Measurements from ENCODE around the gene SHISA7. TPM values are rescaled to one million over a fixed set of nuclear protein-coding genes. Genes with fewer than 3 reads are reported as not detected.
A peak's percentile ranks its signal among the peaks of the same experiment; 100 is the strongest.
"Not testable (repeated sequence)": the region's sequence is repeated elsewhere in the genome, so short reads cannot be mapped to it uniquely, and the experiment has no call there.

SHISA7 gene
- total RNA-seq, 4 donors from 2014 or later = not detected

DNA sequence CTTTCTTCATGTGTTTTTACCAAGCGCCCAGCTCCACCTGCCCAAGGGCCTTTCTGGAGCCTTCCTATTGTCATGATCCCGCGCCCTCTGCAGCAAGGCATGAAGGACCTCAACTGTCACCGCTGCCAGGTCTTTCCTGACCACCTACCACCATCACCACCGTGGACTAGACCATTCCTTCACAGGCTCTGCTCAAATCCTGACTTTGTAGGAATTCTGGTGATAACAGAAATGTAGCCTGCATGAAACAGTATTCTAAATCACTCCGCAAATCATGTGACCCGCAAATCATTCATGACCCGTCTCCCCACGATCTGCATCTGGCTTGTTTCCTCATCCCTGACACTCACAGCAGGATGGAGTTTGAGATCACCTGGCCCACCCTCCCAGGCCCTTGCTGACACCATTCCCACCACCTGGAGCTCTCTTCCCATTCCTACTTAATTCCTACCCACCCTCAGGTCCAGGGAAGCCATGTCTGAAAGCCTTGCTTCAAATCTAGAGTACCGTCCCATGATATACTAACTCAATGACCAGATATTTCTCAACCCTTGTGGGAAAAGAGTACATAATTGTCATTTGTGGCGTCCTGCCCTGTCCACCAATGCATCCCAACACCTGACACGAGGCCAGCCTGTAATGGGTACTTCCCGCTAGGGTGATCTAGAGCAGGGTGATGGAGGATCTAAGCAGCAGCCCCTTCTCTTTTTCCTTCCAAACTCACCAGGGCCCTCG lies 36.8 kb downstream of the SHISA7 start:
- H3K9me3 ChIP-seq = no peaks in the 10 kb centered on the region
- no peak overlapping the region for H3K27ac ChIP-seq
- TF ChIP-seq, protein P1, sequence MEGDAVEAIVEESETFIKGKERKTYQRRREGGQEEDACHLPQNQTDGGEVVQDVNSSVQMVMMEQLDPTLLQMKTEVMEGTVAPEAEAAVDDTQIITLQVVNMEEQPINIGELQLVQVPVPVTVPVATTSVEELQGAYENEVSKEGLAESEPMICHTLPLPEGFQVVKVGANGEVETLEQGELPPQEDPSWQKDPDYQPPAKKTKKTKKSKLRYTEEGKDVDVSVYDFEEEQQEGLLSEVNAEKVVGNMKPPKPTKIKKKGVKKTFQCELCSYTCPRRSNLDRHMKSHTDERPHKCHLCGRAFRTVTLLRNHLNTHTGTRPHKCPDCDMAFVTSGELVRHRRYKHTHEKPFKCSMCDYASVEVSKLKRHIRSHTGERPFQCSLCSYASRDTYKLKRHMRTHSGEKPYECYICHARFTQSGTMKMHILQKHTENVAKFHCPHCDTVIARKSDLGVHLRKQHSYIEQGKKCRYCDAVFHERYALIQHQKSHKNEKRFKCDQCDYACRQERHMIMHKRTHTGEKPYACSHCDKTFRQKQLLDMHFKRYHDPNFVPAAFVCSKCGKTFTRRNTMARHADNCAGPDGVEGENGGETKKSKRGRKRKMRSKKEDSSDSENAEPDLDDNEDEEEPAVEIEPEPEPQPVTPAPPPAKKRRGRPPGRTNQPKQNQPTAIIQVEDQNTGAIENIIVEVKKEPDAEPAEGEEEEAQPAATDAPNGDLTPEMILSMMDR (IDR thresholded peaks at IDR 0.05 in 4 of 5, conservative IDR thresholded peaks at IDR 0.05 in 1 of 5) = no peak
- TF ChIP-seq POLR2A (IDR thresholded peaks at IDR 0.05) = no peak
- peaks cover 0 to 18% of the 10 kb centered on the region in 2 donors for H3K36me3 ChIP-seq
- no peak for ATAC-seq
- no peak for DNase-seq
- H3K4me1 ChIP-seq = peaks cover 0 to 15% of the 10 kb centered on the region in 2 donors
- in situ Hi-C loops (cut with MboI; ENCODE audit: low sequenced_read_pairs in 4 of 4) (loop anchor here in 1 of 4 donors (25.0 kb wide), 2 partner anchors 119 to 269 kb away; partner anchors contain the start of genes BRSK1, HSPBP1 and TNNT1), intact Hi-C loops (cut with DNase I; ENCODE audit: low total_unique reads) (loop anchor here (2.0 to 5.0 kb wide), 3 partner anchors 21 to 216 kb away; partner anchors contain the start of genes C19orf85, ISOC2, RPL28 and TMEM238)
- peak overlapping the region in 3 of 4 donors; percentile 68 to 85 (median 70) for H3K4me3 ChIP-seq
- no peaks in the 10 kb centered on the region for H3K27me3 ChIP-seq

DNA sequence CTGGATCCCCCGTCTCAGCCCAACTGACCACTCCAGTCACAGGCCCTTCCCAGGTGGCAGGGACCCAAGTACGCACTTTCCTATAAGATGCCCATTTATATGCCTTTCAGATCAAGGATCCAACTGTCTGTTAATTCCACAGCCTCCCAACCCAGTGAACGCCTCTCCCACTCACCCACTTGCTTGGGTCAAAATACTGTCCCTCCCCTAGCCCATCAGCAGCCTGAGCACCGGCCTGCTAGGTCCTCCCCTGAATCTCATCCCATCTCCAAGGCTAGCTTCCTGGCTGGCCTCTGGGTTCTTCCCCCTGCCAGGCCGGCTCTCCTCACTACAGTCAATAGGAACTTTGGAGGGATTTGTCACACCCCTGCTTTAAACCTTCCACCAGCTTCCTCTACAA lies 37.5 kb downstream of the SHISA7 start:
- Histone ChIP-seq H3K27ac (no peak overlapping the region), H3K9me3 (no peaks in the 10 kb centered on the region), H3K27me3 (no peaks in the 10 kb centered on the region), H3K4me1 (peaks cover 0 to 15% of the 10 kb centered on the region in 2 donors), H3K4me3 (no peak overlapping the region), H3K36me3 (peaks cover 0 to 18% of the 10 kb centered on the region in 2 donors)
- intact Hi-C loops (cut with DNase I; ENCODE audit: low total_unique reads) (loop anchor here (2.0 to 5.0 kb wide), 3 partner anchors 21 to 217 kb away; partner anchors contain the start of genes C19orf85, ISOC2, RPL28 and TMEM238), in situ Hi-C loops (cut with MboI; ENCODE audit: low sequenced_read_pairs in 4 of 4) (loop anchor here in 1 of 4 donors (25.0 kb wide), 2 partner anchors 118 to 268 kb away; partner anchors contain the start of genes BRSK1, HSPBP1 and TNNT1)
- ATAC-seq (no peak), DNase-seq (no peak)
- TF ChIP-seq, protein P1 (IDR thresholded peaks at IDR 0.05 in 4 of 5, conservative IDR thresholded peaks at IDR 0.05 in 1 of 5) = no peak
- no peak for TF ChIP-seq POLR2A (IDR thresholded peaks at IDR 0.05)

DNA sequence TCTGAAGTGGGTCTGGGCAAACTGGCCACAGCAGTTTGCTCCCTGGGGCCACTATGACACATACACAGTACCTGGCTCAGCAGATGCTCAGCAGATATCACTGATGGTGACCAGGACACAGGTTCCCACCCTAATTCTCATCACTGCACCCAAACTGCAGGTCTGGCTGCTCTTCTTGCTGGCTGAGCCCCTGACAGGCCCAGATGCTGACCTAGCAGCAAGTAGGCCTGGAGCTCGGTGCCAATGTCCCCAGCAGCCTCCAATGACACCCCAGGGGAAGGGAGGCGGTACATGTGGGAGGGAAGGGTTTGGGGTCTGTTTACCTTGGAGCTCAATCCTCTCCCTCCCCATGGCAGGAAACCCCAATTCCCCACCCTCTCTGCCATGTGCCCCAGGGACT lies 40.6 kb downstream of the SHISA7 start:
- no peak for DNase-seq
- Histone ChIP-seq H3K27me3 (no peaks in the 10 kb centered on the region), H3K4me3 (no peak overlapping the region), H3K36me3 (peaks cover 0 to 18% of the 10 kb centered on the region in 2 donors), H3K4me1 (peaks cover 0 to 10% of the 10 kb centered on the region in 2 donors), H3K27ac (no peak overlapping the region), H3K9me3 (no peaks in the 10 kb centered on the region)
- no peak for ATAC-seq
- in situ Hi-C loops (cut with MboI; ENCODE audit: low sequenced_read_pairs in 4 of 4) = loop anchor here in 1 of 4 donors (25.0 kb wide), 2 partner anchors 115 to 265 kb away; partner anchors contain the start of genes BRSK1, HSPBP1 and TNNT1
- no peak for TF ChIP-seq POLR2A (IDR thresholded peaks at IDR 0.05)
- TF ChIP-seq, protein P1 (IDR thresholded peaks at IDR 0.05 in 4 of 5, conservative IDR thresholded peaks at IDR 0.05 in 1 of 5) = no peak
- intact Hi-C loops (cut with DNase I; ENCODE audit: low total_unique reads) = no loop called here

DNA sequence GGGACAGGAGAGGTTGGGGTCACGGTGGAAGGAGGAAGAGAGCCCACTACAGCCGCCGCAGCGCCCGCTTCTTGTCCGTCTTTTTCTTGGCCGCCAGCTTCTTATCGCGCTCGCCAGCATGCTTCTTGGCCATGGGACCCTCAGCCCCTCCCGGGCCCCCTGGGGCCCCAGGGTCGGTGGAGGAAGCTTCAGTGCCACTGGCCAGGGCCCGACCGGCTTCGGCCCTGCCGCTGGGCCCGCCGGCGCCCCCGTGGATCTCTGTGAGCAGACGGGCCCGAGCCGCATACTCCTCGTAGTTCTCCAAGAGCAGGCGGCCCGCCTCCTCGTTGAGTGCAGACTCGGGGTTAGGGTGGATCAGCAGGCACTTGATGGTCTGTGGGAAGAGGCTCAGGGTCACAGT lies 41.7 kb downstream of the SHISA7 start:
- intact Hi-C loops (cut with DNase I; ENCODE audit: low total_unique reads); H3K27me3 ChIP-seq; DNase-seq; ATAC-seq; H3K4me1 ChIP-seq; H3K27ac ChIP-seq; H3K9me3 ChIP-seq; H3K4me3 ChIP-seq: not testable (repeated sequence)
- in situ Hi-C loops (cut with MboI; ENCODE audit: low sequenced_read_pairs in 4 of 4) = loop anchor here in 1 of 4 donors (25.0 kb wide), 2 partner anchors 114 to 264 kb away; partner anchors contain the start of genes BRSK1, HSPBP1 and TNNT1
- H3K36me3 ChIP-seq = peaks cover 0 to 18% of the 10 kb centered on the region in 2 donors
